Heart left ventricle (tissue), 16 donors: ENCODE data around the gene NODAL. TPM values are rescaled to one million over a fixed set of nuclear protein-coding genes. Genes with fewer than 3 reads are reported as not detected.
A peak's percentile ranks its signal among the peaks of the same experiment; 100 is the strongest.

Source experiments
- ATAC-seq, 4 donors: fragments of 200-7000 bp; cut with Tn5 transposase; one replicate each; pipeline ENCODE4 v1.9.1; 2020 to 2022; ENCODE audit warnings: moderate library complexity in 4 of 4, mild to moderate bottlenecking in 3 of 4, moderate number of reproducible peaks in 1 of 4
- DNase-seq, 5 donors: peaks; one replicate each; pipeline ENCODE4 v3.0.0-alpha.2; 2020
- H3K27ac ChIP-seq, 12 donors: fragments of 200-600 bp; sonication (generic) in 4 of 12; one replicate each; pipeline versions ENCODE4 v1.5.0 to v1.8.0; 2016 to 2022; ENCODE audit warnings: mild to moderate bottlenecking in 2 of 12
- H3K27me3 ChIP-seq, 9 donors: fragments of 200-600 bp; sonication (generic) in 2 of 9; one replicate each; pipeline versions ENCODE4 v1.5.1 to v1.8.0; 2016 to 2022; ENCODE audit warnings: mild to moderate bottlenecking in 3 of 9
- H3K36me3 ChIP-seq, 9 donors: fragments of 200-600 bp; sonication (generic) in 2 of 9; one replicate each; pipeline versions ENCODE4 v1.5.0 to v1.8.0; 2018 to 2022; ENCODE audit warnings: mild to moderate bottlenecking in 2 of 9
- H3K4me1 ChIP-seq, 12 donors: fragments of 200-600 bp; sonication (generic) in 4 of 12; one replicate each; pipeline versions ENCODE4 v1.5.0 to v1.8.0; 2016 to 2022; ENCODE audit warnings: mild to moderate bottlenecking in 3 of 12
- H3K4me3 ChIP-seq, 12 donors: fragments of 200-600 bp; sonication (generic) in 4 of 12; one replicate each; pipeline versions ENCODE4 v1.5.0 to v1.8.0; 2017 to 2022; ENCODE audit warnings: mild to moderate bottlenecking in 9 of 12, moderate library complexity in 4 of 12
- H3K9me3 ChIP-seq, 12 donors: fragments of 200-600 bp; sonication (generic) in 4 of 12; one replicate each; pipeline versions ENCODE4 v1.5.0 to v1.8.0; 2016 to 2022; ENCODE audit warnings: mild to moderate bottlenecking in 1 of 12
- POLR2A ChIP-seq, 2 donors: fragments of 450-650 bp; IDR thresholded peaks; one replicate each; pipeline ENCODE4 v1.6.1; 2017; ENCODE audit warnings: antibody characterized with exemption in 2 of 2, mild to moderate bottlenecking in 2 of 2, moderate library complexity in 2 of 2
- WGBS, 4 donors: extraction: QIAGEN DNeasy Blood & Tissue Kit in 2 of 4; methylation state at CpG; one replicate each; pipeline versions ENCODE4 v1.1.5 to v1.1.7; 2013 to 2018; 5-methylcytosine and 5-hydroxymethylcytosine counted together
- intact Hi-C, 10 donors: fragments of 100-400 bp; cut with DNase I; formaldehyde crosslinking; loops; one replicate each; pipeline versions ENCODE4 v1.11.1 to v1.14.2; 2022
- polyA plus RNA-seq, 2 donors: library from polyadenylated mRNA; stranded (reverse); fragments of 200-250 nt; gene quantifications; one replicate each; pipeline ENCODE4 v1.2.3, GENCODE V29; 2013
- total RNA-seq, 9 donors: library from RNA; depleted of rRNA in 2 of 9; stranded (reverse); fragments of >200 nt in 2 of 9; fragmentation: NEBNext Ultra II Directional in 3 of 9; extraction: Animal tissue kit (Norgen Biotek cat#: 25700) in 3 of 9; gene quantifications; one replicate each; pipeline versions ENCODE4 v1.1.0 to v1.2.4, GENCODE V29; 2016 to 2023
- TF ChIP-seq, protein P1 (sequence below), 12 donors: fragments of 200-600 bp; sonication (generic) in 4 of 12; IDR thresholded peaks; one replicate each; pipeline versions ENCODE4 v1.5.0 to v1.8.0; 2018 to 2022; ENCODE audit warnings: antibody characterized with exemption in 12 of 12, mild to moderate bottlenecking in 5 of 12
- donor health status: ischemic (EF 13 %, LVEDD 7.1; RV severe dilation, severe dysfunction).
- donor health status: healthy with polysubstance abuse.
- donor health status: DM: no; HTN: yes; CAD: no.
- donor health status: DM: no; HTN: no; CAD: no.
- donor health status: ischemic (EF 25% LVEDD 6.9; RV normal size, moderate dysfunction).
- donor health status: ischemic (EF 25% LVEDD 5.7; RV mildly dilated, moderate dysfunction).
- donor health status: healthy.
- donor health status: DM: yes; HTN: yes; CAD: no.
- donor health status: ischemic (EF 35%, LVEDD 5.7; RV mildly dilated, moderate dysfunction).
- donor health status: nonischemic (EF 11% LVEDD 7.7; RV severe dilation, severe dysfunction).
- donor health status: DM: yes; HTN: yes; CAD: no.
- donor health status: PGD.
- donor health status: ischemic (EF 29% LVEDD 5.4; RV normal size, mild dysfunction).
- donor health status: nonischemic (EF 23%, LVEDD 6.1; RV moderate dilation, normal function).

NODAL gene
- total and polyA plus RNA-seq, 11 donors = 0.22 to 0.37 TPM; not detected in 9

DNA sequence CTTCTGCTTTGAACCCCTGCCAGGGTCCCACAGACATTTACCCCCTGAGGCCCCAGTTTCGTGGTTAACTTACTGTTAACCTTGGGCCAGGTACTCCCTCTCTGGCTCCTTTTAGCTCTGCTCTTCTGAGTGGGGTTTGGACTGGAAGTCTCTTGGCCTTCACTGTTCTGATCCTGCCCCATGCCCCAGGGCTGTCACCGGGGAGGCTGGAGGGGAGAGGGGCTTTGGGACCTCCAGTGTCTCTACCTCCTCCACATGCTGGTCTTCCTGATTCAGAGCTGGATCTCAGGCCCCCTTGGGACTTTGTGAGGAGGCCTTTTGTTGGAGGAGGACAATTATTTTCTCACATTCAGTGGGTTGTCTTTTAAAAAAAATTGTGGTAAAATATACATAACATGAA is 24.4 kb upstream of the NODAL start:
- Histone ChIP-seq H3K27ac (no peak overlapping the region), H3K4me1 (peaks cover 0 to 33% (median 17%) of the 10 kb centered on the region in 12 donors), H3K9me3 (no peaks in the 10 kb centered on the region), H3K4me3 (no peak overlapping the region), H3K36me3 (no peaks in the 10 kb centered on the region), H3K27me3 (no peaks in the 10 kb centered on the region)
- ATAC-seq = no peak
- TF ChIP-seq POLR2A (IDR thresholded peaks at IDR 0.05) = no peak
- TF ChIP-seq, protein P1, sequence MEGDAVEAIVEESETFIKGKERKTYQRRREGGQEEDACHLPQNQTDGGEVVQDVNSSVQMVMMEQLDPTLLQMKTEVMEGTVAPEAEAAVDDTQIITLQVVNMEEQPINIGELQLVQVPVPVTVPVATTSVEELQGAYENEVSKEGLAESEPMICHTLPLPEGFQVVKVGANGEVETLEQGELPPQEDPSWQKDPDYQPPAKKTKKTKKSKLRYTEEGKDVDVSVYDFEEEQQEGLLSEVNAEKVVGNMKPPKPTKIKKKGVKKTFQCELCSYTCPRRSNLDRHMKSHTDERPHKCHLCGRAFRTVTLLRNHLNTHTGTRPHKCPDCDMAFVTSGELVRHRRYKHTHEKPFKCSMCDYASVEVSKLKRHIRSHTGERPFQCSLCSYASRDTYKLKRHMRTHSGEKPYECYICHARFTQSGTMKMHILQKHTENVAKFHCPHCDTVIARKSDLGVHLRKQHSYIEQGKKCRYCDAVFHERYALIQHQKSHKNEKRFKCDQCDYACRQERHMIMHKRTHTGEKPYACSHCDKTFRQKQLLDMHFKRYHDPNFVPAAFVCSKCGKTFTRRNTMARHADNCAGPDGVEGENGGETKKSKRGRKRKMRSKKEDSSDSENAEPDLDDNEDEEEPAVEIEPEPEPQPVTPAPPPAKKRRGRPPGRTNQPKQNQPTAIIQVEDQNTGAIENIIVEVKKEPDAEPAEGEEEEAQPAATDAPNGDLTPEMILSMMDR (IDR thresholded peaks at IDR 0.05) = no peak
- intact Hi-C loops = loop anchor here in 6 of 10 donors (10.0 kb wide), 4 partner anchors 209 to 419 kb away; partner anchors contain the start of genes PCBD1 (in 3 of the 6) and ADAMTS14 (in 1 of the 6)
- 92 to 97% (median 92%) methylated on average over 2 of the region's 2 CpGs for WGBS, 4 donors
- DNase-seq = peak in 1 of 5 donors; percentile 16

- WGBS, 4 donors = 97 to 98% (median 97%) methylated on average over 4 of the region's 4 CpGs
- H3K4me1 ChIP-seq = peaks cover 0 to 33% (median 17%) of the 10 kb centered on the region in 12 donors
- intact Hi-C loops = loop anchor here in 6 of 10 donors (10.0 kb wide), 4 partner anchors 210 to 420 kb away; partner anchors contain the start of genes PCBD1 (in 3 of the 6) and ADAMTS14 (in 1 of the 6)
- TF ChIP-seq, protein P1 (IDR thresholded peaks at IDR 0.05) = no peak
- no peak for TF ChIP-seq POLR2A (IDR thresholded peaks at IDR 0.05)
- ATAC-seq (no peak), DNase-seq (peak in 1 of 5 donors; percentile 16)
- no peak overlapping the region for H3K27ac ChIP-seq
- H3K4me3 ChIP-seq = no peak overlapping the region
- no peaks in the 10 kb centered on the region for H3K36me3 ChIP-seq
- H3K27me3 ChIP-seq = no peaks in the 10 kb centered on the region
- H3K9me3 ChIP-seq = no peaks in the 10 kb centered on the region
These were observed 23.8 kb upstream of the NODAL start for GRCh38 chr10:70465278-70465677.

GRCh38 chr10:70462349-70462984 is 21.0 kb upstream of the NODAL start:
- intact Hi-C loops = loop anchor here in 8 of 10 donors (2.0 to 10.0 kb wide), 10 partner anchors 76 to 422 kb away; partner anchors contain the start of genes PCBD1 (in 3 of the 8) and ADAMTS14 (in 1 of the 8)
- H3K27ac ChIP-seq = peak overlapping the region in 2 of 12 donors; percentile 47 to 53

More at GRCh38 chr10:70462349-70462984, 21.0 kb upstream of the NODAL start:
- DNase-seq = peak; percentile 85 to 94 (median 87)
- H3K4me3 ChIP-seq = no peak overlapping the region
- no peak for TF ChIP-seq POLR2A (IDR thresholded peaks at IDR 0.05)
- TF ChIP-seq, protein P1 (IDR thresholded peaks at IDR 0.05) = peak in 4 of 12 donors; percentile 9 to 38 (median 16)
- H3K9me3 ChIP-seq = no peaks in the 10 kb centered on the region
- 8 to 34% (median 15%) methylated on average over 2 to 4 of the region's 4 CpGs for WGBS, 4 donors
- no peaks in the 10 kb centered on the region for H3K36me3 ChIP-seq
- peaks cover 0 to 14% (median 0%) of the 10 kb centered on the region in 9 donors for H3K27me3 ChIP-seq
- peak; percentile 51 to 73 (median 61) for ATAC-seq
- H3K4me1 ChIP-seq = peaks cover 0 to 48% (median 30%) of the 10 kb centered on the region in 12 donors
